Heart left ventricle (tissue), 16 donors: ENCODE results near the gene LIN7B. TPM values are rescaled to one million over a fixed set of nuclear protein-coding genes. Genes with fewer than 3 reads are reported as not detected.
A peak's percentile ranks its signal among the peaks of the same experiment; 100 is the strongest.

ENCODE experiments used
- ATAC-seq, 4 donors: fragments of 200-7000 bp; cut with Tn5 transposase; one replicate each; pipeline ENCODE4 v1.9.1; 2020 to 2022; ENCODE audit warnings: moderate library complexity in 4 of 4, mild to moderate bottlenecking in 3 of 4, moderate number of reproducible peaks in 1 of 4
- DNase-seq, 5 donors: peaks; one replicate each; pipeline ENCODE4 v3.0.0-alpha.2; 2020
- H3K27ac ChIP-seq, 12 donors: fragments of 200-600 bp; sonication (generic) in 4 of 12; one replicate each; pipeline versions ENCODE4 v1.5.0 to v1.8.0; 2016 to 2022; ENCODE audit warnings: mild to moderate bottlenecking in 2 of 12
- H3K27me3 ChIP-seq, 9 donors: fragments of 200-600 bp; sonication (generic) in 2 of 9; one replicate each; pipeline versions ENCODE4 v1.5.1 to v1.8.0; 2016 to 2022; ENCODE audit warnings: mild to moderate bottlenecking in 3 of 9
- H3K36me3 ChIP-seq, 9 donors: fragments of 200-600 bp; sonication (generic) in 2 of 9; one replicate each; pipeline versions ENCODE4 v1.5.0 to v1.8.0; 2018 to 2022; ENCODE audit warnings: mild to moderate bottlenecking in 2 of 9
- H3K4me1 ChIP-seq, 12 donors: fragments of 200-600 bp; sonication (generic) in 4 of 12; one replicate each; pipeline versions ENCODE4 v1.5.0 to v1.8.0; 2016 to 2022; ENCODE audit warnings: mild to moderate bottlenecking in 3 of 12
- H3K4me3 ChIP-seq, 12 donors: fragments of 200-600 bp; sonication (generic) in 4 of 12; one replicate each; pipeline versions ENCODE4 v1.5.0 to v1.8.0; 2017 to 2022; ENCODE audit warnings: mild to moderate bottlenecking in 9 of 12, moderate library complexity in 4 of 12
- H3K9me3 ChIP-seq, 12 donors: fragments of 200-600 bp; sonication (generic) in 4 of 12; one replicate each; pipeline versions ENCODE4 v1.5.0 to v1.8.0; 2016 to 2022; ENCODE audit warnings: mild to moderate bottlenecking in 1 of 12
- CTCF ChIP-seq, 12 donors: fragments of 200-600 bp; sonication (generic) in 4 of 12; IDR thresholded peaks; one replicate each; pipeline versions ENCODE4 v1.5.0 to v1.8.0; 2018 to 2022; ENCODE audit warnings: antibody characterized with exemption in 12 of 12, mild to moderate bottlenecking in 5 of 12
- POLR2A ChIP-seq, 2 donors: fragments of 450-650 bp; IDR thresholded peaks; one replicate each; pipeline ENCODE4 v1.6.1; 2017; ENCODE audit warnings: antibody characterized with exemption in 2 of 2, mild to moderate bottlenecking in 2 of 2, moderate library complexity in 2 of 2
- WGBS, 4 donors: extraction: QIAGEN DNeasy Blood & Tissue Kit in 2 of 4; methylation state at CpG; one replicate each; pipeline versions ENCODE4 v1.1.5 to v1.1.7; 2013 to 2018; 5-methylcytosine and 5-hydroxymethylcytosine counted together
- intact Hi-C, 10 donors: fragments of 100-400 bp; cut with DNase I; formaldehyde crosslinking; loops; one replicate each; pipeline versions ENCODE4 v1.11.1 to v1.14.2; 2022
- polyA plus RNA-seq, 2 donors: library from polyadenylated mRNA; stranded (reverse); fragments of 200-250 nt; gene quantifications; one replicate each; pipeline ENCODE4 v1.2.3, GENCODE V29; 2013
- total RNA-seq, 9 donors: library from RNA; depleted of rRNA in 2 of 9; stranded (reverse); fragments of >200 nt in 2 of 9; fragmentation: NEBNext Ultra II Directional in 3 of 9; extraction: Animal tissue kit (Norgen Biotek cat#: 25700) in 3 of 9; gene quantifications; one replicate each; pipeline versions ENCODE4 v1.1.0 to v1.2.4, GENCODE V29; 2016 to 2023
- donor health status: ischemic (EF 13 %, LVEDD 7.1; RV severe dilation, severe dysfunction).
- donor health status: healthy with polysubstance abuse.
- donor health status: DM: no; HTN: yes; CAD: no.
- donor health status: DM: no; HTN: no; CAD: no.
- donor health status: ischemic (EF 25% LVEDD 6.9; RV normal size, moderate dysfunction).
- donor health status: ischemic (EF 25% LVEDD 5.7; RV mildly dilated, moderate dysfunction).
- donor health status: healthy.
- donor health status: DM: yes; HTN: yes; CAD: no.
- donor health status: ischemic (EF 35%, LVEDD 5.7; RV mildly dilated, moderate dysfunction).
- donor health status: nonischemic (EF 11% LVEDD 7.7; RV severe dilation, severe dysfunction).
- donor health status: DM: yes; HTN: yes; CAD: no.
- donor health status: PGD.
- donor health status: ischemic (EF 29% LVEDD 5.4; RV normal size, mild dysfunction).
- donor health status: nonischemic (EF 23%, LVEDD 6.1; RV moderate dilation, normal function).

LIN7B gene
- total and polyA plus RNA-seq, 11 donors: 12.6 to 55.8 (median 22.6) TPM

GRCh38 chr19:49150106-49150943 lies 36.2 kb downstream of the LIN7B start:
- peaks cover 0 to 21% (median 0%) of the 10 kb centered on the region in 9 donors for H3K27me3 ChIP-seq
- WGBS, 4 donors: 0 to 1% (median 1%) methylated on average over 25 to 75 of the region's 75 CpGs
- no peaks in the 10 kb centered on the region for H3K36me3 ChIP-seq
- peak; percentile 88 to 90 (median 89) for DNase-seq
- H3K4me1 ChIP-seq: peaks cover 0 to 52% (median 38%) of the 10 kb centered on the region in 12 donors
- TF ChIP-seq POLR2A (IDR thresholded peaks at IDR 0.05) (peak in 1 of 2 donors; percentile 22), CTCF (IDR thresholded peaks at IDR 0.05) (no peak)
- intact Hi-C loops: loop anchor here in 3 of 10 donors (2.0 to 10.0 kb wide), 3 partner anchors 32 to 276 kb away; partner anchors contain the start of genes C19orf73 (in 2 of the 3), PPFIA3 (in 2 of the 3) and PPP1R15A (in 1 of the 3)
- no peaks in the 10 kb centered on the region for H3K9me3 ChIP-seq
- peak overlapping the region; percentile 70 to 100 (median 86) for H3K27ac ChIP-seq
- H3K4me3 ChIP-seq: peak overlapping the region; percentile 50 to 92 (median 74)
- ATAC-seq: peak; percentile 59 to 72 (median 70)

DNA sequence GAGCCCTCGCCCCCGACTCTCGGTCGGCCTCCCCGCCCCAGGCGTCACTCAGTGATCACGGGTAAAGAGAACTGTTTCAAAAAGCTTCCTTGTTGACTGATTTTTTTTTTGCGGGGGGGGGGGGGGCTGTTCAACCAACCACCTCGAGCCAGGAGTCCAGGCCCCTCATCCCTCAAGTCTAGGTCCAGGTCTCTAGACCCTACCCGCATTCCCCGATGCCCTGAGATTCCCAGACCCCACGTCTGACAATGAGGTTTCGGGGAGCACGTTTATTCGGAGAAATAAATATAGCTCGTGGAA lies 36.7 kb downstream of the LIN7B start:
- intact Hi-C loops: loop anchor here in 3 of 10 donors (2.0 to 10.0 kb wide), 3 partner anchors 32 to 276 kb away; partner anchors contain the start of genes C19orf73 (in 2 of the 3), PPFIA3 (in 2 of the 3) and PPP1R15A (in 1 of the 3)
- no peak for ATAC-seq
- 9 to 13% (median 10%) methylated on average over 15 to 16 of the region's 16 CpGs for WGBS, 4 donors
- Histone ChIP-seq H3K4me3 (peak overlapping the region; percentile 50 to 92 (median 74)), H3K27me3 (peaks cover 0 to 21% (median 0%) of the 10 kb centered on the region in 9 donors), H3K4me1 (peaks cover 0 to 47% (median 32%) of the 10 kb centered on the region in 12 donors), H3K36me3 (no peaks in the 10 kb centered on the region), H3K9me3 (no peaks in the 10 kb centered on the region), H3K27ac (peak overlapping the region in 11 of 12 donors; percentile 70 to 100 (median 87))
- DNase-seq: peak in 1 of 5 donors; percentile 20
- no peak for TF ChIP-seq POLR2A (IDR thresholded peaks at IDR 0.05)
- TF ChIP-seq CTCF (IDR thresholded peaks at IDR 0.05): no peak

DNA sequence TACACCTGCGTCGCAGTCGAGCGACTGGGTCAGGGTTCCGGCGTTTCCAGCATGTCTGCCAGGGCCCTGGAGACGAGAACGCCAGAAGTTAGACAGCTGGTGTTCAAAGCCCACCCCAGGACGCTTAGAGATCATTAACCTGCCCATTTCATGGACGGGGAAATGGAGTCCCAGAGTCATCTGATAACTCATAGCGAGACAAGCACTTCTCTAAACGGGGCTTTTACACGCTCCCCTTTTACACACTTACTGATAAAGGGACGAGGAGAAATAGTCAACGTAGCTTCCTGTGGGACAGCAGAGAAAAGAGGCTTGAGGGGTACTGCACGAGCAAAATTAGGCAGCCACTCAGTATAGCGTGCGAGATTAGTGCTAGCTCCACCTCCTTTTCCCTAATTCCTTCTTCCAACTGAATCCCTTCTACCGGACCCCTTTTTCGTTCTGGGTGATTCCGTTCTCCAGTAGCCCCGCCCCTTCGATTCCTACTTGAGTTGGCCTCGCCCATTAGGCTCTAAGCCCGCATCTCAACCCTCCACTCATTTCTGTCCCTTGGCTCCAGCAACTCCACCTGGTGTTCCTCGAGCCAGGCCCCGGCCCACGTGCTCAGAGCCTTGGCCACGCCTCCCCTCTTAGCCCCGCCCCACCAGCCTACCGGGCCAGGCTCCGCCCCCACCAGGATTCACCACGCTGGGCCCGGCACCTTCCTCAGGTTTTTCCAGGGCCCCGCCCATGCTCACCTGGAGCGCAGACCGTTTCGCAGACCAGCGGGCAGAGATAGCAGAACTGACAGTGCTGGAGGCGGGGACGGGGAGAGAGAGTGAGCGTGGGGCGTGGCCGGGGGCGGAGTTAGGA lies 37.3 kb downstream of the LIN7B start:
- peak in 2 of 4 donors; percentile 1 for ATAC-seq

More for the DNA sequence above, 37.3 kb downstream of the LIN7B start:
- H3K36me3 ChIP-seq: no peaks in the 10 kb centered on the region
- peak; percentile 55 to 78 (median 67) for DNase-seq
- intact Hi-C loops: loop anchor here in 3 of 10 donors (2.0 to 10.0 kb wide), 3 partner anchors 33 to 277 kb away; partner anchors contain the start of genes C19orf73 (in 2 of the 3), PPFIA3 (in 2 of the 3) and PPP1R15A (in 1 of the 3)
- TF ChIP-seq CTCF (IDR thresholded peaks at IDR 0.05) (no peak), POLR2A (IDR thresholded peaks at IDR 0.05) (no peak)
- peaks cover 0 to 21% (median 0%) of the 10 kb centered on the region in 9 donors for H3K27me3 ChIP-seq
- H3K4me1 ChIP-seq: peaks cover 0 to 41% (median 26%) of the 10 kb centered on the region in 12 donors
- whole genome bisulfite sequencing, 4 donors: 10 to 12% (median 11%) methylated on average over 37 to 45 of the region's 45 CpGs
- H3K9me3 ChIP-seq: no peaks in the 10 kb centered on the region
- peak overlapping the region in 11 of 12 donors; percentile 41 to 92 (median 72) for H3K4me3 ChIP-seq
- H3K27ac ChIP-seq: peak overlapping the region in 10 of 12 donors; percentile 5 to 100 (median 88)
